Astrocyte (in vitro differentiated cells and primary cell): ENCODE results near the gene FRS2.

Source experiments
- EZH2 ChIP-seq: IDR thresholded peaks from 2 replicates; pipeline ENCODE4 v1.6.1; 2012; ENCODE audit warnings: mild to moderate bottlenecking, low read length, inconsistent platforms; ENCODE audit not compliant: insufficient read depth
- TF ChIP-seq, protein P1 (sequence below): IDR thresholded peaks from 2 replicates; pipeline ENCODE4 v1.5.1; 2011; ENCODE audit warnings: low read depth, mild to moderate bottlenecking, inconsistent platforms, low read length, moderate library complexity; ENCODE audit not compliant: insufficient read depth

DNA sequence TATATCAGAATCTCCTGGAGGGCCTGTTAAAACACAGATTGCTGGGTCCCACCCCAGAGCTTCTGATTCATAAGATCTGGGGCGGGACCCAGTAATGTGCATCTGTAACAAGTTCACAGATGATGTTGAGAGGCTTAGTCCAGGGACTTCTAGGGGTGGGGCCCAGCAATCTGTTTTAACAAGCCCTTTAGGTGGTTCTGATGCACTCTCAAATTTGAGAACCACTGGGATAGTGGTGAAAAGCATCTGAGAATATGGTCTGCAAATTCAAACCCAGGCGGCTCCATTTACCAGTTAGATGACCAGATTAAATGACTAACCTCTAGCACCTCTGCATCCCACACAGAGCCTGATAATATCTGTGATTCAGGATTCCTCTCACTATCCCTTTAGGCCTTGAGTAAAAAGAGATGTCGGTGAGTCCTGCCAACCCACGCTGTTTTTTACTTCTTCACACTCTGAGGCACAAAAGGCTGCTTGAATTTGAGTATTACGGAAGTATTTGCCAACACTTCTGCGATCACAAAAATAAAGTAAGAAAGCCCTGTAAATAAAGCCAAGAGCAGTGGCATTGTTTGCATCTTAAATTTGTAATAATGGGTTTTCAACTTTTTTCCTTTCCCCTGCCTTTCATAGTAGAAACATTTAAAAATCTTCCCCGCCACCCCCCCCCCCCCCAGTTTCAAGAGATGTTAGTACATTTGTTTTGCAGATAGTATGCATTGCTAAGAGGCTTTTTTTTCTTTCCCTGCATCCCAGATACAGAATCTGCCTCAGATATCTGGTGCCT is 1.8 kb upstream of the FRS2 start:
- TF ChIP-seq, protein P1, sequence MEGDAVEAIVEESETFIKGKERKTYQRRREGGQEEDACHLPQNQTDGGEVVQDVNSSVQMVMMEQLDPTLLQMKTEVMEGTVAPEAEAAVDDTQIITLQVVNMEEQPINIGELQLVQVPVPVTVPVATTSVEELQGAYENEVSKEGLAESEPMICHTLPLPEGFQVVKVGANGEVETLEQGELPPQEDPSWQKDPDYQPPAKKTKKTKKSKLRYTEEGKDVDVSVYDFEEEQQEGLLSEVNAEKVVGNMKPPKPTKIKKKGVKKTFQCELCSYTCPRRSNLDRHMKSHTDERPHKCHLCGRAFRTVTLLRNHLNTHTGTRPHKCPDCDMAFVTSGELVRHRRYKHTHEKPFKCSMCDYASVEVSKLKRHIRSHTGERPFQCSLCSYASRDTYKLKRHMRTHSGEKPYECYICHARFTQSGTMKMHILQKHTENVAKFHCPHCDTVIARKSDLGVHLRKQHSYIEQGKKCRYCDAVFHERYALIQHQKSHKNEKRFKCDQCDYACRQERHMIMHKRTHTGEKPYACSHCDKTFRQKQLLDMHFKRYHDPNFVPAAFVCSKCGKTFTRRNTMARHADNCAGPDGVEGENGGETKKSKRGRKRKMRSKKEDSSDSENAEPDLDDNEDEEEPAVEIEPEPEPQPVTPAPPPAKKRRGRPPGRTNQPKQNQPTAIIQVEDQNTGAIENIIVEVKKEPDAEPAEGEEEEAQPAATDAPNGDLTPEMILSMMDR = no peak
- no peak for TF ChIP-seq EZH2
